Neuronal stem cell (in vitro differentiated cells): Measurements from ENCODE around the gene FSTL4.
A peak's percentile ranks its signal among the peaks of the same experiment; 100 is the strongest.

Experiments
- DNase-seq: peaks from one replicate; pipeline ENCODE4 v3.0.0-alpha.2; 2013; ENCODE audit warnings: low spot score
- H2AFZ ChIP-seq: one replicate; pipeline ENCODE4 v1.6.1; 2013; ENCODE audit warnings: mild to moderate bottlenecking, low read length, inconsistent platforms
- H2AK5ac ChIP-seq: 2 replicates; pipeline ENCODE4 v1.6.1; 2013; ENCODE audit warnings: low read depth, mild to moderate bottlenecking, inconsistent platforms, low read length, moderate library complexity, mixed read lengths
- H2BK120ac ChIP-seq: 2 replicates; pipeline ENCODE4 v1.6.1; 2013; ENCODE audit warnings: low read depth, mild to moderate bottlenecking, inconsistent platforms, low read length, moderate library complexity, mixed read lengths
- H2BK12ac ChIP-seq: one replicate; pipeline ENCODE4 v1.6.1; 2013; ENCODE audit warnings: low read length, inconsistent platforms
- H2BK15ac ChIP-seq: 2 replicates; pipeline ENCODE4 v1.6.1; 2013; ENCODE audit warnings: mild to moderate bottlenecking, low read length, inconsistent platforms, mixed read lengths
- H2BK5ac ChIP-seq: one replicate; pipeline ENCODE4 v1.6.1; 2013; ENCODE audit warnings: inconsistent platforms, mild to moderate bottlenecking, low read length, moderate library complexity
- H3K14ac ChIP-seq: one replicate; pipeline ENCODE4 v1.6.1; 2013; ENCODE audit warnings: low read length, inconsistent platforms
- H3K18ac ChIP-seq: 2 replicates; pipeline ENCODE4 v1.6.1; 2013; ENCODE audit warnings: low read length, inconsistent platforms
- H3K23ac ChIP-seq: 2 replicates; pipeline ENCODE4 v1.6.1; 2013; ENCODE audit warnings: low read depth, mild to moderate bottlenecking, mixed read lengths, low read length, inconsistent platforms; ENCODE audit not compliant: poor library complexity
- H3K27ac ChIP-seq: replicated peaks from 3 replicates; pipeline ENCODE4 v1.5.1; 2013; ENCODE audit warnings: low read length, inconsistent platforms
- H3K27me3 ChIP-seq, 3 experiments: 2 replicates each; pipeline ENCODE4 v1.6.1; 2013; ENCODE audit warnings: low read length in 3 of 3, mild to moderate bottlenecking in 2 of 3, inconsistent platforms in 1 of 3, low read depth in 1 of 3, mixed read lengths in 1 of 3, moderate library complexity in 1 of 3; ENCODE audit not compliant: control insufficient read depth in 3 of 3, insufficient read depth in 3 of 3
- H3K36me3 ChIP-seq, 2 donors: replicated peaks in 1 of 2; 2 replicates each; pipeline ENCODE4 v1.6.1; 2013; ENCODE audit warnings: low read length in 2 of 2; ENCODE audit not compliant: control insufficient read depth in 2 of 2, insufficient read depth in 2 of 2
- H3K4ac ChIP-seq: 2 replicates; pipeline ENCODE4 v1.6.1; 2013; ENCODE audit warnings: inconsistent platforms, mild to moderate bottlenecking, low read length, moderate library complexity
- H3K4me1 ChIP-seq, 2 donors: 1 replicate in 1 of 2; 2 replicates in 1 of 2; pipeline ENCODE4 v1.6.1; 2013; ENCODE audit warnings: low read length in 2 of 2, low read depth in 1 of 2; ENCODE audit not compliant: control insufficient read depth in 2 of 2, insufficient read depth in 1 of 2
- H3K4me2 ChIP-seq: one replicate; pipeline ENCODE4 v1.6.1; 2013; ENCODE audit warnings: mild to moderate bottlenecking, low read length, inconsistent platforms; ENCODE audit not compliant: insufficient read depth, poor library complexity, severe bottlenecking
- H3K4me3 ChIP-seq, 2 donors: 2 replicates each; pipeline ENCODE4 v1.5.1; 2013; ENCODE audit warnings: low read length in 2 of 2, mild to moderate bottlenecking in 2 of 2, inconsistent platforms in 1 of 2, moderate library complexity in 1 of 2
- H3K79me1 ChIP-seq: one replicate; pipeline ENCODE4 v1.6.1; 2013; ENCODE audit warnings: low read depth, mild to moderate bottlenecking, inconsistent platforms, low read length, moderate library complexity
- H3K9ac ChIP-seq: one replicate; pipeline ENCODE4 v1.6.1; 2013; ENCODE audit warnings: mild to moderate bottlenecking, low read depth, low read length, inconsistent platforms; ENCODE audit not compliant: poor library complexity
- H3K9me3 ChIP-seq, 2 donors: replicated peaks in 1 of 2; 2 replicates each; pipeline versions ENCODE3 to v1.6.1; 2013; ENCODE audit warnings: low read length in 2 of 2, mild to moderate bottlenecking in 2 of 2, inconsistent platforms in 1 of 2, low read depth in 1 of 2, mixed read lengths in 1 of 2, moderate library complexity in 1 of 2; ENCODE audit not compliant: control insufficient read depth in 2 of 2, insufficient read depth in 1 of 2
- H4K8ac ChIP-seq: one replicate; pipeline ENCODE4 v1.6.1; 2013; ENCODE audit warnings: low read depth, mild to moderate bottlenecking, inconsistent platforms, low read length, moderate library complexity
- H4K91ac ChIP-seq: one replicate; pipeline ENCODE4 v1.6.1; 2013; ENCODE audit warnings: low read length, low read depth, mild to moderate bottlenecking, inconsistent platforms; ENCODE audit not compliant: poor library complexity
- whole genome bisulfite sequencing, 2 donors: extraction: QIAGEN DNeasy Blood & Tissue Kit; methylation state at CpG; one replicate each; pipeline ENCODE4 v1.1.7; 2013; ENCODE audit warnings: missing lambda C conversion rate in 2 of 2, mixed read lengths in 1 of 2; ENCODE audit not compliant: insufficient read length in 2 of 2, insufficient replicate concordance in 1 of 2; ENCODE audit errors: extremely low coverage in 2 of 2; 5-methylcytosine and 5-hydroxymethylcytosine counted together

FSTL4 gene

DNA sequence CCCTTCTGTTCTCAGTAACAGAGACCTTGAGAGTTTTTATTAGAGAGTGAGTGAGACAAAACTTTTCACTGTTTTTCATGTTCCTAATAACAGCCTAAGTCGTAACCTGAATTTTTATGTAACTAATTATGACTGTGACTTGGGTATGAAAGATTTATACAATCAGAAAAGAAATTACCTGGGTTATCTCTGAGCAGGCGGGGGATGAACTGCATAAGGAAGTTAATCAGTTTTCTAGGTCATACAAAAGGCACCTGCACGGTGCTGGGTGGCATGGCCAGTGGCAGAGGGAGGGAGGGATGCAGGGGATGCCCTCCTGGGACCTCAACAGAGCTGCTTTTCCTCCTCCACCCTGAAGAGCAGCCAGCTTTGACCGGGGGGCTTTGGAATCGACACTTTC lies 340.7 kb downstream of the FSTL4 start:
- no peak overlapping the region for H2BK5ac ChIP-seq
- no peak overlapping the region for H3K27ac ChIP-seq
- H2BK12ac ChIP-seq = no peak overlapping the region
- H2AFZ ChIP-seq = no peak overlapping the region
- H4K8ac ChIP-seq = no peak overlapping the region
- no CpG with 5 or more reads among the region's 5 CpGs for whole genome bisulfite sequencing, 2 donors
- H3K4ac ChIP-seq = no peak overlapping the region
- no peak overlapping the region for H3K14ac ChIP-seq
- no peaks in the 10 kb centered on the region for H3K36me3 ChIP-seq
- H2BK15ac ChIP-seq = no peak overlapping the region
- H2BK120ac ChIP-seq = no peak overlapping the region
- no peaks in the 10 kb centered on the region for H3K9me3 ChIP-seq
- no peak overlapping the region for H3K23ac ChIP-seq
- no peak overlapping the region for H3K9ac ChIP-seq
- peaks cover 0 to 10% of the 10 kb centered on the region in 2 donors for H3K4me1 ChIP-seq
- H3K4me2 ChIP-seq = no peak overlapping the region
- no peaks in the 10 kb centered on the region for H3K79me1 ChIP-seq
- no peak overlapping the region for H3K18ac ChIP-seq
- no peak overlapping the region for H3K4me3 ChIP-seq
- no peak for DNase-seq
- no peak overlapping the region for H4K91ac ChIP-seq
- H2AK5ac ChIP-seq = no peak overlapping the region
- H3K27me3 ChIP-seq = no peaks in the 10 kb centered on the region

DNA sequence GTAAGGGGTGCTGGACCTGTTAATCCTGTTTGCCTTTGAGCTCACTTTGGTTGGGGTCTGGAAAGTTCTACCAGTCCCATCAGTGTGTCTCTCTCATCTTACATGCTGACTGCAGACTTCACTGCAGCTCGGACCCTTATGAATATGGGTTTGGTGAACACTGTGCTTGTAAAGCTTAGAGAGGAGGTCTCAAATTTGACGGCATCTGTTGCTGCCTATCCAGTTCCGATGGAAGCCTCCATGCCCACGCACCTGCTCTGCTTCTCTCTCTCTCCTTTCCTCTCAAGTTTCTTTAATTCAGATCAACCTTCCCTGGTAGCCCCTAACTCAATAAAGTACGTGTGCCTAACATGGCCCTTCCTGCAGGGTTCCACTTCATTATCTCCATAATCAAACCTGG lies 342.6 kb downstream of the FSTL4 start:
- Histone ChIP-seq H3K4me2 (no peak overlapping the region), H3K27me3 (peaks cover 0 to 5% (median 0%) of the 10 kb centered on the region in 3 experiments), H3K18ac (no peak overlapping the region), H4K8ac (no peak overlapping the region), H3K27ac (no peak overlapping the region), H2AK5ac (no peak overlapping the region), H2BK12ac (no peak overlapping the region), H3K23ac (no peak overlapping the region), H3K4ac (no peak overlapping the region), H2BK5ac (no peak overlapping the region), H3K4me3 (no peak overlapping the region), H2BK15ac (no peak overlapping the region), H3K79me1 (no peaks in the 10 kb centered on the region), H2BK120ac (no peak overlapping the region), H3K9ac (no peak overlapping the region), H3K9me3 (no peaks in the 10 kb centered on the region), H3K4me1 (peaks cover 0 to 14% of the 10 kb centered on the region in 2 donors), H3K36me3 (no peaks in the 10 kb centered on the region), H3K14ac (no peak overlapping the region), H4K91ac (no peak overlapping the region), H2AFZ (no peak overlapping the region)
- DNase-seq = no peak
- no CpG with 5 or more reads among the region's 5 CpGs for WGBS, 2 donors

DNA sequence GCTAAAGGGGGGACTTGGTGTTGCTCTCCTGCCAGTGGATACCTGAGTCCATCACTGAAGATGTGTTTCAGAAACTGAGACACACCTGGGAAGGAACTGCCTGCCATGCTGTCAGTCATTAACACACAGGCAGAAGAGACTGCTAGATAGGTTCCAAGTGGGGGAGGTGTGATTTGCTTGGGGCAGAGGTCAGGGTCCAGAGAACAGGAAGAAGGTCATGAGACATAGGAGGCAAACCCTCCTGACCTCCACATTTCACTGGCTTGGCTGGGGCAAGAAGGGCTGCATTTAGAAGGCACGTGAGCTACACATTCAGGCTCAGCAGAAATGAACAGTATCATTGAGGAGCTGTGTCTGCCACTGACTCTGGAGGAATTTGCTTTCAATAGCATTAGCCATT lies 344.7 kb downstream of the FSTL4 start:
- DNase-seq = no peak
- no peak overlapping the region for H3K14ac ChIP-seq
- peaks cover 0 to 9% of the 10 kb centered on the region in 2 donors for H3K4me1 ChIP-seq
- no peak overlapping the region for H3K27ac ChIP-seq
- no peak overlapping the region for H2AFZ ChIP-seq
- no peak overlapping the region for H2AK5ac ChIP-seq
- H2BK5ac ChIP-seq = no peak overlapping the region
- no peak overlapping the region for H4K8ac ChIP-seq
- H2BK120ac ChIP-seq = no peak overlapping the region
- H3K4me2 ChIP-seq = no peak overlapping the region
- no peak overlapping the region for H2BK15ac ChIP-seq
- no peak overlapping the region for H3K18ac ChIP-seq
- peaks cover 0 to 5% (median 0%) of the 10 kb centered on the region in 3 experiments for H3K27me3 ChIP-seq
- no peaks in the 10 kb centered on the region for H3K36me3 ChIP-seq
- WGBS, 2 donors = no CpG with 5 or more reads among the region's 1 CpG
- H2BK12ac ChIP-seq = no peak overlapping the region
- H3K4me3 ChIP-seq = no peak overlapping the region
- H3K4ac ChIP-seq = no peak overlapping the region
- peak overlapping the region; percentile 9 for H3K9ac ChIP-seq
- H3K9me3 ChIP-seq = no peaks in the 10 kb centered on the region
- H4K91ac ChIP-seq = no peak overlapping the region
- no peak overlapping the region for H3K23ac ChIP-seq
- H3K79me1 ChIP-seq = no peaks in the 10 kb centered on the region

- no peak overlapping the region for H2BK5ac ChIP-seq
- H3K18ac ChIP-seq = peak overlapping the region; percentile 76
- peak overlapping the region; percentile 55 for H2AFZ ChIP-seq
- DNase-seq = no peak
- no peaks in the 10 kb centered on the region for H3K79me1 ChIP-seq
- H2AK5ac ChIP-seq = peak overlapping the region; percentile 21
- peak overlapping the region; percentile 95 for H4K8ac ChIP-seq
- H2BK120ac ChIP-seq = no peak overlapping the region
- no peak overlapping the region for H3K27ac ChIP-seq
- no peak overlapping the region for H3K23ac ChIP-seq
- no peak overlapping the region for H2BK12ac ChIP-seq
- no peak overlapping the region for H4K91ac ChIP-seq
- no peak overlapping the region for H3K14ac ChIP-seq
- peaks cover 0 to 10% (median 0%) of the 10 kb centered on the region in 3 experiments for H3K27me3 ChIP-seq
- H3K4me3 ChIP-seq = no peak overlapping the region
- H3K9me3 ChIP-seq = no peaks in the 10 kb centered on the region
- no peak overlapping the region for H3K4ac ChIP-seq
- peaks cover 0 to 9% of the 10 kb centered on the region in 2 donors for H3K4me1 ChIP-seq
- no peak overlapping the region for H3K9ac ChIP-seq
- H3K4me2 ChIP-seq = no peak overlapping the region
- no CpG with 5 or more reads among the region's 4 CpGs for WGBS, 2 donors
- peak overlapping the region; percentile 40 for H2BK15ac ChIP-seq
- no peaks in the 10 kb centered on the region for H3K36me3 ChIP-seq
Measured at GRCh38 chr5:133266966-133267365, 345.4 kb downstream of the FSTL4 start.
